HFFc6 (cell line): ENCODE measurements around the gene SLMAP. TPM values are rescaled to one million over a fixed set of nuclear protein-coding genes. Genes with fewer than 3 reads are reported as not detected.

Source experiments
- DNase-seq: peaks from one replicate; pipeline ENCODE4 v3.0.0-alpha.2; 2018
- H3K27ac Mint-ChIP-seq: 2 replicates; pipeline ENCODE4 v1.8.0; 2020; ENCODE audit warnings: mild to moderate bottlenecking, mixed read lengths
- H3K27me3 Mint-ChIP-seq: 2 replicates; pipeline ENCODE4 v1.8.0; 2021; ENCODE audit warnings: mild to moderate bottlenecking, moderate library complexity, mixed read lengths; ENCODE audit not compliant: insufficient read depth
- H3K36me3 Mint-ChIP-seq: 2 replicates; pipeline ENCODE4 v1.8.0; 2021; ENCODE audit warnings: low read depth, mixed read lengths
- H3K4me1 Mint-ChIP-seq: 2 replicates; pipeline ENCODE4 v1.8.0; 2020; ENCODE audit warnings: low read depth, mixed read lengths
- H3K4me3 Mint-ChIP-seq: 2 replicates; pipeline ENCODE4 v1.8.0; 2020; ENCODE audit warnings: mild to moderate bottlenecking, moderate library complexity, mixed read lengths
- H3K9me3 Mint-ChIP-seq: 2 replicates; pipeline ENCODE4 v1.8.0; 2020; ENCODE audit warnings: mild to moderate bottlenecking, mixed read lengths
- total RNA-seq, 6 experiments: library from RNA; stranded (reverse); fragmentation: NEBNext Ultra II Directional; extraction: Animal tissue kit (Norgen Biotek cat#: 25700); gene quantifications; 2 replicates in 1 of 6; 3 replicates in 5 of 6; pipeline ENCODE4 v1.2.3, GENCODE V29; 2021
- TF ChIP-seq, protein P1 (sequence below): fragments of 200-600 bp; sonication (generic); IDR thresholded peaks from 2 replicates; pipeline ENCODE4 v1.5.0; 2021; ENCODE audit warnings: antibody characterized with exemption, mild to moderate bottlenecking

The SLMAP gene
- total RNA-seq, 6 experiments from 2014 or later = 51.1 to 54.8 (median 52.3) TPM

- peaks cover 36% of the 10 kb centered on the region for H3K4me1 Mint-ChIP-seq
- H3K36me3 Mint-ChIP-seq = no peaks in the 10 kb centered on the region
- H3K27me3 Mint-ChIP-seq = peaks cover 2% of the 10 kb centered on the region; the same call in 1 of the 2 replicates
- TF ChIP-seq, protein P1, sequence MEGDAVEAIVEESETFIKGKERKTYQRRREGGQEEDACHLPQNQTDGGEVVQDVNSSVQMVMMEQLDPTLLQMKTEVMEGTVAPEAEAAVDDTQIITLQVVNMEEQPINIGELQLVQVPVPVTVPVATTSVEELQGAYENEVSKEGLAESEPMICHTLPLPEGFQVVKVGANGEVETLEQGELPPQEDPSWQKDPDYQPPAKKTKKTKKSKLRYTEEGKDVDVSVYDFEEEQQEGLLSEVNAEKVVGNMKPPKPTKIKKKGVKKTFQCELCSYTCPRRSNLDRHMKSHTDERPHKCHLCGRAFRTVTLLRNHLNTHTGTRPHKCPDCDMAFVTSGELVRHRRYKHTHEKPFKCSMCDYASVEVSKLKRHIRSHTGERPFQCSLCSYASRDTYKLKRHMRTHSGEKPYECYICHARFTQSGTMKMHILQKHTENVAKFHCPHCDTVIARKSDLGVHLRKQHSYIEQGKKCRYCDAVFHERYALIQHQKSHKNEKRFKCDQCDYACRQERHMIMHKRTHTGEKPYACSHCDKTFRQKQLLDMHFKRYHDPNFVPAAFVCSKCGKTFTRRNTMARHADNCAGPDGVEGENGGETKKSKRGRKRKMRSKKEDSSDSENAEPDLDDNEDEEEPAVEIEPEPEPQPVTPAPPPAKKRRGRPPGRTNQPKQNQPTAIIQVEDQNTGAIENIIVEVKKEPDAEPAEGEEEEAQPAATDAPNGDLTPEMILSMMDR = no peak
- H3K27ac Mint-ChIP-seq = no peak overlapping the region
- DNase-seq = no peak
- H3K4me3 Mint-ChIP-seq = no peak overlapping the region
- no peaks in the 10 kb centered on the region for H3K9me3 Mint-ChIP-seq
These were observed 207.8 kb downstream of the SLMAP start for GRCh38 chr3:57963811-57964346.

DNA sequence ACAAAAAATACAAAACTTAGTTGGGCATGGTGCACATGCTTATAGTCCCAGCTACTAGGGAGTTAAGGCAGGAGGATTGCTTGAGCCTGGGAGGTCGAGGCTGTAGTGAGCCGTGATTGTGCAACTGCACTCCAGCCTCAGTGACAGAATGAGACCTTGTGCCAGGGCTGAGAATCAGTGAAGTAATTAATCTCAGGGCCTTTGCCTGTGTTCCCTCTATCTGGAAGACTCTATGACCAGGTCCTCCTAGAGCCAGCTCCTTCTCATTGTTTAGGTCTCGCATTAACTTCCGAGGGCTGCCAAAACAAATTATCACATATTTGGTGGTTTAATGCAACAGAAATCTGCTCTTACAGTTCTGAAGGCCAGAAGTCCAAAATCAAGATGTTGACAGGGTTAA, 210.7 kb downstream of the SLMAP start:
- TF ChIP-seq, protein P1 = no peak
- H3K27ac Mint-ChIP-seq = no peak overlapping the region
- H3K4me1 Mint-ChIP-seq = peaks cover 42% of the 10 kb centered on the region
- H3K27me3 Mint-ChIP-seq = peaks cover under 1% of the 10 kb centered on the region; the same call in 1 of the 2 replicates
- no peak for DNase-seq
- H3K4me3 Mint-ChIP-seq = no peak overlapping the region
- no peaks in the 10 kb centered on the region for H3K9me3 Mint-ChIP-seq
- no peaks in the 10 kb centered on the region for H3K36me3 Mint-ChIP-seq

GRCh38 chr3:57967590-57967989, 211.5 kb downstream of the SLMAP start:
- no peak for DNase-seq
- no peak overlapping the region; the same call in 1 of the 2 replicates for H3K27ac Mint-ChIP-seq

DNA sequence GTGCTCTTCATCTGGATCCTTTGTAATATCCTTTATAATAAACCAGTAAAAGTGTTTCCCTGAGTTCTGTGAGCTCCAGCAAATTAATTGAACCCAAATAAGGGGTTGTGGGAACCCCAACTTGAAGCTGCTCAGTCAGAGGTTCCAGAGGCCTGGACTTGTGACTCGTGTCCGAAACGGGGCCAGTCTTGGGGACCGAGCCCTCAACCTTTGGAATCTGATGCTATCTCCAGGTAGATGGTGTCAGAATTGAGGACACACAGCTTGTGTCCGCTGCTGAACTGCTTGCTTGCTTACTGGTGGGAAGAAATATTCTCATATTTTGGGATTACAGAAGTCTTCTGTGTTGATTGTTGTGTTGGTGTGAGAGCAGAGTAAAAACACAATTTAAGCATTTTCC, 212.4 kb downstream of the SLMAP start:
- Mint-ChIP-seq H3K27ac (peak overlapping the region; percentile 31), H3K36me3 (no peaks in the 10 kb centered on the region), H3K9me3 (no peaks in the 10 kb centered on the region), H3K4me3 (no peak overlapping the region), H3K4me1 (peaks cover 47% of the 10 kb centered on the region), H3K27me3 (no peaks in the 10 kb centered on the region)
- no peak for DNase-seq
- TF ChIP-seq, protein P1 = no peak

More at GRCh38 chr3:57967590-57967989, 211.5 kb downstream of the SLMAP start:
- Mint-ChIP-seq H3K9me3 (no peaks in the 10 kb centered on the region), H3K27me3 (no peaks in the 10 kb centered on the region), H3K36me3 (no peaks in the 10 kb centered on the region), H3K4me3 (no peak overlapping the region), H3K4me1 (peaks cover 42% of the 10 kb centered on the region)
- TF ChIP-seq, protein P1 = no peak

- Mint-ChIP-seq H3K4me3 (no peak overlapping the region), H3K27me3 (no peaks in the 10 kb centered on the region)
- DNase-seq = no peak
These were observed 215.9 kb downstream of the SLMAP start for GRCh38 chr3:57971975-57972374.

More at GRCh38 chr3:57971975-57972374, 215.9 kb downstream of the SLMAP start:
- TF ChIP-seq, protein P1 = no peak
- H3K4me1 Mint-ChIP-seq = peaks cover 65% of the 10 kb centered on the region
- no peaks in the 10 kb centered on the region for H3K36me3 Mint-ChIP-seq
- peak overlapping the region; percentile 60; the same call in 1 of the 2 replicates for H3K27ac Mint-ChIP-seq
- no peaks in the 10 kb centered on the region for H3K9me3 Mint-ChIP-seq
